GM13976 (cell line): ENCODE data around the gene LRRC8C.
A peak's percentile ranks its signal among the peaks of the same experiment; 100 is the strongest.

Experiments
- DNase-seq: peaks from one replicate; pipeline ENCODE4 v3.0.0; 2012; ENCODE audit warnings: low spot score
- CTCF ChIP-seq: IDR thresholded peaks from 2 replicates; pipeline ENCODE4 v1.5.1; 2012; ENCODE audit warnings: borderline replicate concordance, mild to moderate bottlenecking; ENCODE audit not compliant: insufficient read depth; ENCODE audit errors: extremely low read depth, missing control alignments, control extremely low read depth
- in situ Hi-C: fragments of 300-500 bp; cut with MboI; formaldehyde crosslinking; loops from one replicate; pipeline ENCODE4 v1.12.0; 2022; ENCODE audit warnings: low sequenced_read_pairs, mixed read lengths, inconsistent platforms; ENCODE audit not compliant: unreplicated experiment

The LRRC8C gene

GRCh38 chr1:89723863-89724262, 90.9 kb downstream of the LRRC8C start:
- in situ Hi-C loops, result no loop called here
- TF ChIP-seq CTCF, result no peak
- DNase-seq, result no peak

GRCh38 chr1:89724369-89725010, 91.6 kb downstream of the LRRC8C start:
- TF ChIP-seq CTCF, result no peak
- in situ Hi-C loops, result no loop called here
- DNase-seq, result peak; percentile 43

- no peak for TF ChIP-seq CTCF
- no peak for DNase-seq
- in situ Hi-C loops, result no loop called here
These were observed 92.1 kb downstream of the LRRC8C start for GRCh38 chr1:89725011-89725370.

GRCh38 chr1:89725631-89726030, 92.7 kb downstream of the LRRC8C start:
- DNase-seq, result no peak
- in situ Hi-C loops, result no loop called here
- no peak for TF ChIP-seq CTCF

GRCh38 chr1:89727517-89728312, 94.8 kb downstream of the LRRC8C start:
- no peak for DNase-seq
- no peak for TF ChIP-seq CTCF
- in situ Hi-C loops, result no loop called here

- no peak for DNase-seq
- in situ Hi-C loops, result no loop called here
- no peak for TF ChIP-seq CTCF
These were observed 95.5 kb downstream of the LRRC8C start for GRCh38 chr1:89728381-89728780.

- no peak for DNase-seq
- in situ Hi-C loops, result no loop called here
- TF ChIP-seq CTCF, result no peak
These were observed 99.3 kb downstream of the LRRC8C start for GRCh38 chr1:89732206-89732605.
